Caco-2 (cell line): Measurements from ENCODE around the gene COPB2. TPM values are rescaled to one million over a fixed set of nuclear protein-coding genes. Genes with fewer than 3 reads are reported as not detected.

ENCODE experiments used
- BruUV-seq: library from RNA; stranded (reverse); fragments of 400-500 nt; replicated peaks from 2 replicates; lab custom pipeline; 2021; lab: Mats Ljungman, UMichigan
- CTCF ChIA-PET: fragments of 300-600 bp; sonication (Branson Sonifier 250); formaldehyde crosslinking; loops from one replicate; lab custom pipeline; 2022; ENCODE audit warnings: antibody characterized with exemption; lab: Charles Lee
- POLR2A ChIA-PET: fragments of 300-600 bp; sonication (Branson Sonifier 250); formaldehyde crosslinking; loops from one replicate; lab custom pipeline; 2022; ENCODE audit warnings: antibody characterized with exemption; lab: Charles Lee
- DNase-seq, 2 experiments: peaks; one replicate each; pipeline versions ENCODE4 v3.0.0 to v3.0.0-alpha.2; 2020 to 2022
- H3K27me3 ChIP-seq: replicated peaks from 2 replicates; pipeline ENCODE4 v1.6.0; 2011; ENCODE audit warnings: low read length; ENCODE audit not compliant: control insufficient read depth, insufficient read depth
- H3K36me3 ChIP-seq: 2 replicates; pipeline ENCODE4 v1.5.1; 2011; ENCODE audit warnings: low read length; ENCODE audit not compliant: control insufficient read depth, insufficient read depth
- H3K4me1 ChIP-seq: fragments of 250-450 bp; sonication (Bioruptor Pico); 2 replicates; pipeline ENCODE4 v1.5.1; 2020; ENCODE audit warnings: mild to moderate bottlenecking
- H3K4me3 ChIP-seq: 2 replicates; pipeline ENCODE4 v1.5.1; 2011; ENCODE audit warnings: low read depth, mild to moderate bottlenecking, control low read depth, low read length
- H3K9me3 ChIP-seq: fragments of 250-450 bp; sonication (Bioruptor Pico); 2 replicates; pipeline ENCODE4 v1.5.1; 2020; ENCODE audit warnings: mild to moderate bottlenecking, moderate library complexity
- H3K27ac Mint-ChIP-seq: one replicate; pipeline ENCODE4 v1.8.0; 2022; ENCODE audit warnings: mixed read lengths; ENCODE audit not compliant: unreplicated experiment
- H3K27me3 Mint-ChIP-seq: one replicate; pipeline ENCODE4 v1.8.0; 2022; ENCODE audit warnings: mixed read lengths; ENCODE audit not compliant: insufficient read depth, unreplicated experiment
- H3K36me3 Mint-ChIP-seq: one replicate; pipeline ENCODE4 v1.8.0; 2022; ENCODE audit warnings: mild to moderate bottlenecking, mixed read lengths; ENCODE audit not compliant: insufficient read depth, unreplicated experiment
- H3K4me1 Mint-ChIP-seq: one replicate; pipeline ENCODE4 v1.8.0; 2022; ENCODE audit warnings: low read depth, mixed read lengths; ENCODE audit not compliant: unreplicated experiment
- H3K4me3 Mint-ChIP-seq: one replicate; pipeline ENCODE4 v1.8.0; 2022; ENCODE audit warnings: mild to moderate bottlenecking, moderate library complexity, mixed read lengths; ENCODE audit not compliant: unreplicated experiment
- H3K9me3 Mint-ChIP-seq: one replicate; pipeline ENCODE4 v1.8.0; 2022; ENCODE audit warnings: mixed read lengths; ENCODE audit not compliant: unreplicated experiment
- CTCF ChIP-seq, 2 experiments: fragments of 200-600 bp in 1 of 2; IDR thresholded peaks; 1 replicate in 1 of 2; 2 replicates in 1 of 2; pipeline versions ENCODE4 v1.5.1 to v1.8.0; 2011 to 2022; ENCODE audit warnings: antibody characterized with exemption in 1 of 2, control low read depth in 1 of 2, inconsistent platforms in 1 of 2, low read depth in 1 of 2, low read length in 1 of 2, mild to moderate bottlenecking in 1 of 2, moderate library complexity in 1 of 2; ENCODE audit not compliant: insufficient read depth in 1 of 2, severe bottlenecking in 1 of 2, unreplicated experiment in 1 of 2
- intact Hi-C: fragments of 100-400 bp; cut with micrococcal nuclease; formaldehyde crosslinking; loops from one replicate; pipeline ENCODE4 v1.10.0; 2022; ENCODE audit not compliant: unreplicated experiment
- total RNA-seq: library from RNA; stranded (reverse); gene quantifications from 2 replicates; pipeline ENCODE4 v1.2.3, GENCODE V29; 2022

Gene COPB2
- total RNA-seq, 1 experiment from 2014 or later, result 130 TPM

- no peak overlapping the region for H3K4me3 ChIP-seq
- POLR2A ChIA-PET, result no interaction called here
- Mint-ChIP-seq H3K9me3 (no peaks in the 10 kb centered on the region), H3K36me3 (no peaks in the 10 kb centered on the region), H3K4me1 (peaks cover 17% of the 10 kb centered on the region), H3K27me3 (no peaks in the 10 kb centered on the region), H3K27ac (no peak overlapping the region), H3K4me3 (no peak overlapping the region)
- no peak for TF ChIP-seq CTCF (IDR thresholded peaks at IDR 0.05; ENCODE audit: insufficient read depth in 1 of 2, low read depth in 1 of 2, low read length in 1 of 2, severe bottlenecking in 1 of 2, unreplicated experiment in 1 of 2)
- no peaks in the 10 kb centered on the region for H3K36me3 ChIP-seq
- DNase-seq, result no peak
- no peaks in the 10 kb centered on the region for H3K27me3 ChIP-seq
- no peaks in the 10 kb centered on the region for H3K9me3 ChIP-seq
- BruUV-seq, result no TSS peak
- intact Hi-C loops, result no loop called here
- CTCF ChIA-PET, result interaction anchor here (0.5 to 0.8 kb wide), 2 partner anchors 9 to 671 kb away, joined by 3 to 5 read pairs; no protein-coding TSS in a partner anchor
- H3K4me1 ChIP-seq, result peaks cover 16% of the 10 kb centered on the region
Observed at GRCh38 chr3:139310474-139310933, 78.9 kb downstream of the COPB2 start.

- Histone ChIP-seq H3K4me1 (peaks cover 16% of the 10 kb centered on the region), H3K9me3 (no peaks in the 10 kb centered on the region), H3K4me3 (no peak overlapping the region), H3K27me3 (no peaks in the 10 kb centered on the region), H3K36me3 (no peaks in the 10 kb centered on the region)
- Mint-ChIP-seq H3K36me3 (no peaks in the 10 kb centered on the region), H3K4me1 (peaks cover 17% of the 10 kb centered on the region), H3K27me3 (no peaks in the 10 kb centered on the region), H3K9me3 (no peaks in the 10 kb centered on the region), H3K4me3 (no peak overlapping the region), H3K27ac (no peak overlapping the region)
- POLR2A ChIA-PET, result no interaction called here
- CTCF ChIA-PET, result no interaction called here
- intact Hi-C loops, result no loop called here
- DNase-seq, result no peak
- TF ChIP-seq CTCF (IDR thresholded peaks at IDR 0.05; ENCODE audit: insufficient read depth in 1 of 2, low read depth in 1 of 2, low read length in 1 of 2, severe bottlenecking in 1 of 2, unreplicated experiment in 1 of 2), result no peak
- BruUV-seq, result no TSS peak
Observed at GRCh38 chr3:139309880-139310279, 79.6 kb downstream of the COPB2 start.

- Histone ChIP-seq H3K4me1 (peaks cover 16% of the 10 kb centered on the region), H3K9me3 (no peaks in the 10 kb centered on the region)
Observed at GRCh38 chr3:139309061-139309591, 80.3 kb downstream of the COPB2 start.

More at GRCh38 chr3:139309061-139309591, 80.3 kb downstream of the COPB2 start:
- H3K9me3 Mint-ChIP-seq, result no peaks in the 10 kb centered on the region
- no peaks in the 10 kb centered on the region for H3K27me3 Mint-ChIP-seq
- POLR2A ChIA-PET, result no interaction called here
- no TSS peak for BruUV-seq
- no peak overlapping the region for H3K27ac Mint-ChIP-seq
- no peak for TF ChIP-seq CTCF (IDR thresholded peaks at IDR 0.05; ENCODE audit: insufficient read depth in 1 of 2, low read depth in 1 of 2, low read length in 1 of 2, severe bottlenecking in 1 of 2, unreplicated experiment in 1 of 2)
- H3K36me3 Mint-ChIP-seq, result no peaks in the 10 kb centered on the region
- no peak overlapping the region for H3K4me3 Mint-ChIP-seq
- intact Hi-C loops, result no loop called here
- CTCF ChIA-PET, result no interaction called here
- Histone ChIP-seq H3K4me3 (no peak overlapping the region), H3K36me3 (no peaks in the 10 kb centered on the region), H3K27me3 (no peaks in the 10 kb centered on the region)
- peaks cover 17% of the 10 kb centered on the region for H3K4me1 Mint-ChIP-seq
- no peak for DNase-seq
